Parathyroid adenoma (tissue), 2 donors: ENCODE measurements around the gene C1orf198.

Source experiments
- H2AFZ ChIP-seq: fragments of 300-600 bp; sonication (generic); one replicate; pipeline ENCODE4 v1.7.0; 2017; ENCODE audit warnings: antibody characterized with exemption, mild to moderate bottlenecking
- H3K27ac ChIP-seq: fragments of 300-600 bp; sonication (generic); one replicate; pipeline ENCODE4 v1.7.0; 2017
- H3K27me3 ChIP-seq: fragments of 300-600 bp; sonication (generic); one replicate; pipeline ENCODE4 v1.7.0; 2017; ENCODE audit warnings: low read length; ENCODE audit not compliant: control insufficient read depth, insufficient read depth
- H3K36me3 ChIP-seq: fragments of 300-600 bp; sonication (generic); one replicate; pipeline ENCODE4 v1.7.0; 2017; ENCODE audit warnings: low read length; ENCODE audit not compliant: control insufficient read depth, insufficient read depth
- H3K4me1 ChIP-seq: fragments of 300-600 bp; sonication (generic); one replicate; pipeline ENCODE4 v1.7.0; 2017; ENCODE audit warnings: control low read depth
- H3K4me2 ChIP-seq: fragments of 300-600 bp; sonication (generic); one replicate; pipeline ENCODE4 v1.7.0; 2017; ENCODE audit warnings: low read length
- H3K4me3 ChIP-seq: fragments of 300-600 bp; sonication (generic); one replicate; pipeline ENCODE4 v1.7.0; 2017; ENCODE audit warnings: low read depth, low read length
- H3K79me2 ChIP-seq: fragments of 300-600 bp; sonication (generic); one replicate; pipeline ENCODE4 v1.7.0; 2017; ENCODE audit warnings: control low read depth
- H3K9ac ChIP-seq: fragments of 300-600 bp; sonication (generic); one replicate; pipeline ENCODE4 v1.7.0; 2017; ENCODE audit warnings: mild to moderate bottlenecking
- H3K9me3 ChIP-seq: fragments of 300-600 bp; sonication (generic); one replicate; pipeline ENCODE4 v1.7.0; 2017; ENCODE audit warnings: low read length; ENCODE audit not compliant: control insufficient read depth
- TF ChIP-seq, protein P1 (sequence below): fragments of 300-600 bp; sonication (generic); IDR thresholded peaks from one replicate; pipeline ENCODE4 v1.7.0; 2017; ENCODE audit warnings: antibody characterized with exemption, mild to moderate bottlenecking
- donor health status: primary hyperparathyroidism.

The C1orf198 gene

DNA sequence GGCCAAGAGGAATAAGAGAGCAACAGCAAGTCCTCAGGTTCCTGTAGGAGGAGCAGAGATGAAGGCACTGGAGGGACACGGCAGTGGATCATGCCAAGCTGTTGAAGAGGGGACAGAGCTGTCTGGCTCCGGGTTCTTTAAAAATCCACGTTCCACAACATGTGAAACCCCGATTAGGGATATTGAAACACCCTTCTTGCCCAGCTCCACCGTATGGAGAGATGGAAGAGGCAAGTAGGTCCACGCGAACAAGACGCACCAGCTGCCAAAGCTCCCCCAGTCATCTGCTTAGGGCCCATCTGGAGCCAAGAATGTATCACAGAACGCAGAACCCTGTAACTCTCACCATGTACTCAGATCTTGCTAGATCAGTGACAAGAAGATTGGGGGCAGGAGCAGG lies 3.9 kb downstream of the C1orf198 start:
- Histone ChIP-seq H3K79me2 (peaks cover 17% of the 10 kb centered on the region), H2AFZ (no peak overlapping the region), H3K4me2 (no peak overlapping the region), H3K9ac (no peak overlapping the region), H3K27me3 (no peaks in the 10 kb centered on the region), H3K4me1 (peaks cover 11% of the 10 kb centered on the region), H3K9me3 (no peaks in the 10 kb centered on the region), H3K4me3 (no peak overlapping the region), H3K27ac (no peak overlapping the region), H3K36me3 (no peaks in the 10 kb centered on the region)
- TF ChIP-seq, protein P1, sequence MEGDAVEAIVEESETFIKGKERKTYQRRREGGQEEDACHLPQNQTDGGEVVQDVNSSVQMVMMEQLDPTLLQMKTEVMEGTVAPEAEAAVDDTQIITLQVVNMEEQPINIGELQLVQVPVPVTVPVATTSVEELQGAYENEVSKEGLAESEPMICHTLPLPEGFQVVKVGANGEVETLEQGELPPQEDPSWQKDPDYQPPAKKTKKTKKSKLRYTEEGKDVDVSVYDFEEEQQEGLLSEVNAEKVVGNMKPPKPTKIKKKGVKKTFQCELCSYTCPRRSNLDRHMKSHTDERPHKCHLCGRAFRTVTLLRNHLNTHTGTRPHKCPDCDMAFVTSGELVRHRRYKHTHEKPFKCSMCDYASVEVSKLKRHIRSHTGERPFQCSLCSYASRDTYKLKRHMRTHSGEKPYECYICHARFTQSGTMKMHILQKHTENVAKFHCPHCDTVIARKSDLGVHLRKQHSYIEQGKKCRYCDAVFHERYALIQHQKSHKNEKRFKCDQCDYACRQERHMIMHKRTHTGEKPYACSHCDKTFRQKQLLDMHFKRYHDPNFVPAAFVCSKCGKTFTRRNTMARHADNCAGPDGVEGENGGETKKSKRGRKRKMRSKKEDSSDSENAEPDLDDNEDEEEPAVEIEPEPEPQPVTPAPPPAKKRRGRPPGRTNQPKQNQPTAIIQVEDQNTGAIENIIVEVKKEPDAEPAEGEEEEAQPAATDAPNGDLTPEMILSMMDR: no peak

DNA sequence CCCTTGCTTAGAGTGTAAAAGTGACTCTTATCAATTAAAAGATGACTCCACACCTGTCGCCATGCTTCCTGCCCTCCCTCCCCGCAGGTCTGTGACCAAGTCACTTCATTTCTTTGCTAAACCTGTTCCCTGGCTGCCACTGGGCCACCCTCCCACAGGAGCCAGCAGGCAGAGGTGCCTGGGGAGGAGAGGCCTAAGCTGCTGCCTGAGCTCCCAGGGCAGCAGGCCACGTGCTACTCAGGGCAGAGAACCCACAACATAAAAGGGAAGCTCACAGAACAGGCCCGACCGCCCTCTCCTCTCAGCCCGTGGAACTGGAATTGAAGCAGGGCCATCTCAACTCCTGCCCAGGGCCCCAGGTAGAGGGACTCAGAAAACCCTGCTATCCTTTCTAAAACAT lies 4.9 kb downstream of the C1orf198 start:
- Histone ChIP-seq H3K36me3 (no peaks in the 10 kb centered on the region), H3K27ac (peak overlapping the region; percentile 74), H3K4me1 (peaks cover 11% of the 10 kb centered on the region), H3K9ac (no peak overlapping the region), H3K79me2 (peaks cover 17% of the 10 kb centered on the region), H3K9me3 (no peaks in the 10 kb centered on the region), H3K4me2 (no peak overlapping the region), H3K4me3 (no peak overlapping the region), H3K27me3 (no peaks in the 10 kb centered on the region), H2AFZ (no peak overlapping the region)
- TF ChIP-seq, protein P1: no peak

DNA sequence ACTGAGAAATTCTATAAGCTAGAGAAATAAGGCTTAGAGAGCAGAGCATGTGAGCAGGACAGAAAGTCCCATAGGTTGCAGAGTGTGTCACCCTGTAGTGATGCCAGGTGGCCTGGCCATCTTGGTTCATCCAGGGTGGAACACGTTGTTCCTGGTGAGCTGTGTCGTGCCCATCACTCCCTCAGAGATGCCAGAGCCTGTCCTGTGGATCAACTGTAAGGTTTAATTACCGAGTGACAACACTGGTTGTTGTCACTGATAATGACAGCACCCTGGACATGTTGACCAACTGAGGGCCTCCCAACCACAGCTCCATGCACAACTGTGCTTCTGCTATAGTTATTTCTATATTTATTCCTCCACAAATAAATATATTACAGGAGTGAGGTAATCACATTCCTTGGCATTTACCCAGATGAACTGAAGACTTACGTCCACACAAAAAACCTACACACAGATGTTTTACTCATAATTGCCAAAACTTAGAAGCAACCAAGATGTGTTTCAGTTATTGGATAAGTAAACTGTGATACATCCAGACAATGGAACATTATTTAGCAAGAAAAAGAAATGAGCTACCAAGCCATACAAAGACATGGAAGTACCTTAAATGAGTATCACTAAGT lies 6.2 kb downstream of the C1orf198 start:
- peaks cover 11% of the 10 kb centered on the region for H3K4me1 ChIP-seq
- no peak overlapping the region for H3K9ac ChIP-seq
- no peak overlapping the region for H3K4me2 ChIP-seq
- H3K36me3 ChIP-seq: no peaks in the 10 kb centered on the region
- H3K4me3 ChIP-seq: no peak overlapping the region
- TF ChIP-seq, protein P1: no peak
- no peak overlapping the region for H3K27ac ChIP-seq
- H2AFZ ChIP-seq: no peak overlapping the region
- H3K27me3 ChIP-seq: no peaks in the 10 kb centered on the region
- H3K79me2 ChIP-seq: peaks cover 19% of the 10 kb centered on the region
- no peaks in the 10 kb centered on the region for H3K9me3 ChIP-seq

DNA sequence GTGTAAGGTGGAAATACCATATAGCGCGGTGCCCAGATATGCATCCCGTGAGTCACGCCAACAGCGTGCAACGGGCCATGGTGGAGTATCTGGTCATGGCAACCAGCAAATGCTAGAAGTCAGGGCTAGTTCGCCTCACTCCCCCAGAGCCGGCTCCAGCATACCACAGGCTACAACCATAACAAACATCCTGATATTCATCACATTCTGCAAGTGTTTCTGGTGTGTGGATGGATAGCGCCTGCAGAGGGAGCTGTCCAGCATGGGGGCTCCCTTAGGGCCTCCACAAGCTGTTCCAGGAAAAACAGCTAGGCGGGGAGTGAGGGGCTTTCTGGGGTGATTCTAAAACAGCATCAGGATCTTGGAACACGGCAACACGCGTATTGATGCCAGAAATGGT lies 6.8 kb downstream of the C1orf198 start:
- Histone ChIP-seq H3K36me3 (no peaks in the 10 kb centered on the region), H3K27ac (no peak overlapping the region), H3K9ac (no peak overlapping the region), H3K9me3 (no peaks in the 10 kb centered on the region), H3K4me2 (no peak overlapping the region), H3K4me1 (peaks cover 11% of the 10 kb centered on the region), H3K4me3 (no peak overlapping the region), H3K79me2 (peaks cover 19% of the 10 kb centered on the region), H2AFZ (no peak overlapping the region), H3K27me3 (no peaks in the 10 kb centered on the region)
- TF ChIP-seq, protein P1: no peak
